ENCODE results near the gene USP22.

Gene USP22

GRCh38 chr17:21044971-21045370, 2.2 kb upstream of the USP22 start:
- DNase-seq = no peak

GRCh38 chr17:21043296-21044232, 753 bp upstream of the USP22 start:
- peak; percentile 98 for DNase-seq

- peak; percentile 48 for DNase-seq
These were observed 912 bp downstream of the USP22 start for GRCh38 chr17:21041741-21042457.

GRCh38 chr17:21039839-21040575, 2.8 kb downstream of the USP22 start:
- no peak for DNase-seq

- DNase-seq = no peak
These were observed 5.6 kb downstream of the USP22 start for GRCh38 chr17:21037117-21037803.

- no peak for DNase-seq
These were observed 6.4 kb downstream of the USP22 start for GRCh38 chr17:21036361-21036881.

- no peak for DNase-seq
These were observed 7.4 kb downstream of the USP22 start for GRCh38 chr17:21035406-21035805.

GRCh38 chr17:21034340-21035235, 8.2 kb downstream of the USP22 start:
- DNase-seq = no peak

- DNase-seq = no peak
These were observed 9.5 kb downstream of the USP22 start for GRCh38 chr17:21033350-21033749.

GRCh38 chr17:21031756-21032396, 10.9 kb downstream of the USP22 start:
- no peak for DNase-seq

- no peak for DNase-seq
These were observed 12.4 kb downstream of the USP22 start for GRCh38 chr17:21030375-21030774.

- no peak for DNase-seq
These were observed 13.3 kb downstream of the USP22 start for GRCh38 chr17:21029515-21029914.

- no peak for DNase-seq
These were observed 13.8 kb downstream of the USP22 start for GRCh38 chr17:21029036-21029435.

- DNase-seq = no peak
These were observed 14.6 kb downstream of the USP22 start for GRCh38 chr17:21028192-21028591.

GRCh38 chr17:21027031-21027430, 15.8 kb downstream of the USP22 start:
- no peak for DNase-seq

GRCh38 chr17:21025451-21025850, 17.4 kb downstream of the USP22 start:
- DNase-seq = no peak

GRCh38 chr17:21024024-21024423, 18.8 kb downstream of the USP22 start:
- DNase-seq = no peak

GRCh38 chr17:21021208-21021803, 21.5 kb downstream of the USP22 start:
- DNase-seq = no peak

- no peak for DNase-seq
These were observed 22.2 kb downstream of the USP22 start for GRCh38 chr17:21020622-21021021.

- DNase-seq = no peak
These were observed 22.7 kb downstream of the USP22 start for GRCh38 chr17:21019976-21020586.

Data from GDM1 (cell line).